OCI-LY1 (cell line): Measurements from ENCODE around the gene AR.

Source experiments
- H2AFZ ChIP-seq: fragments of 200-600 bp; sonication (generic), shearing (Covaris generic); 2 replicates; pipeline ENCODE4 v1.6.0; 2014; ENCODE audit warnings: antibody characterized with exemption, mild to moderate bottlenecking, low read length
- H3F3A ChIP-seq: fragments of 200-600 bp; sonication (generic), shearing (Covaris generic); 2 replicates; pipeline ENCODE4 v1.6.0; 2014; ENCODE audit warnings: mild to moderate bottlenecking, antibody characterized with exemption, low read length, moderate library complexity; ENCODE audit not compliant: insufficient read depth
- H3K27ac ChIP-seq: fragments of 200-600 bp; sonication (generic); 2 replicates; pipeline ENCODE4 v1.5.1; 2014; ENCODE audit warnings: low read length, mixed run types, mild to moderate bottlenecking, low read depth; ENCODE audit not compliant: poor library complexity, severe bottlenecking
- H3K27me3 ChIP-seq: fragments of 200-600 bp; sonication (generic); 2 replicates; pipeline ENCODE4 v1.6.0; 2014; ENCODE audit warnings: antibody characterized with exemption, mild to moderate bottlenecking, low read length, moderate library complexity; ENCODE audit not compliant: insufficient read depth
- H3K36me3 ChIP-seq: fragments of 200-600 bp; sonication (generic); 2 replicates; pipeline ENCODE4 v1.6.1; 2014; ENCODE audit warnings: mild to moderate bottlenecking, antibody characterized with exemption, low read length, moderate library complexity, mixed read lengths; ENCODE audit not compliant: insufficient read depth
- H3K4me1 ChIP-seq: fragments of 200-600 bp; sonication (generic); 2 replicates; pipeline ENCODE4 v1.5.1; 2014; ENCODE audit warnings: mild to moderate bottlenecking, low read length, moderate library complexity; ENCODE audit not compliant: insufficient read depth, severe bottlenecking
- H3K4me2 ChIP-seq: fragments of 200-600 bp; sonication (generic), shearing (Covaris generic); 2 replicates; pipeline ENCODE4 v1.6.1; 2014; ENCODE audit warnings: low read length
- H3K4me3 ChIP-seq: fragments of 200-600 bp; sonication (generic); 2 replicates; pipeline ENCODE4 v1.5.1; 2014; ENCODE audit warnings: low read length, low read depth, mild to moderate bottlenecking, mixed read lengths; ENCODE audit not compliant: poor library complexity, severe bottlenecking
- H3K79me2 ChIP-seq: fragments of 200-600 bp; shearing (Covaris generic); 2 replicates; pipeline ENCODE4 v1.6.1; 2016; ENCODE audit warnings: mixed run types, low read length, mixed read lengths; ENCODE audit not compliant: insufficient read depth
- H3K9ac ChIP-seq: fragments of 200-600 bp; sonication (generic), shearing (Covaris generic); 2 replicates; pipeline ENCODE4 v1.6.1; 2014; ENCODE audit warnings: mild to moderate bottlenecking, low read length, mixed read lengths
- H3K9me2 ChIP-seq: fragments of 200-600 bp; sonication (generic), shearing (Covaris generic); 2 replicates; pipeline ENCODE4 v1.6.1; 2014; ENCODE audit warnings: low read depth, mild to moderate bottlenecking, low read length, mixed read lengths
- H3K9me3 ChIP-seq: fragments of 200-600 bp; shearing (Covaris generic); 2 replicates; pipeline ENCODE4 v1.6.1; 2014; ENCODE audit warnings: low read length, mixed read lengths
- H4K20me1 ChIP-seq: fragments of 200-600 bp; sonication (generic), shearing (Covaris generic); 2 replicates; pipeline ENCODE4 v1.6.0; 2016; ENCODE audit warnings: mild to moderate bottlenecking, low read length; ENCODE audit not compliant: insufficient read depth
- CTCF ChIP-seq: fragments of 200-600 bp; sonication (generic), shearing (Covaris generic); IDR thresholded peaks from 2 replicates; pipeline ENCODE4 v1.5.1; 2017; ENCODE audit warnings: mild to moderate bottlenecking, antibody characterized with exemption, low read length, moderate library complexity, mixed read lengths
- EZH2 ChIP-seq: fragments of 200-600 bp; sonication (generic), shearing (Covaris generic); IDR thresholded peaks from 2 replicates; pipeline ENCODE4 v1.8.0; 2017; ENCODE audit warnings: borderline replicate concordance, mixed run types, mild to moderate bottlenecking, antibody characterized with exemption, low read length, moderate library complexity, mixed read lengths

The AR gene

GRCh38 chrX:67613366-67613765 lies 69.5 kb downstream of the AR start:
- Histone ChIP-seq H3K27me3 (no peaks in the 10 kb centered on the region), H3K27ac (no peak overlapping the region), H3K79me2 (no peaks in the 10 kb centered on the region), H3K9me2 (no peaks in the 10 kb centered on the region), H3K9ac (no peak overlapping the region), H4K20me1 (no peaks in the 10 kb centered on the region), H3K4me1 (no peaks in the 10 kb centered on the region), H3K9me3 (no peaks in the 10 kb centered on the region), H3F3A (no peaks in the 10 kb centered on the region), H3K4me3 (no peak overlapping the region), H3K36me3 (no peaks in the 10 kb centered on the region), H3K4me2 (no peak overlapping the region), H2AFZ (no peak overlapping the region)
- TF ChIP-seq EZH2 (no peak), CTCF (no peak)

- Histone ChIP-seq H3K9me3 (no peaks in the 10 kb centered on the region), H3K36me3 (no peaks in the 10 kb centered on the region), H3K9me2 (no peaks in the 10 kb centered on the region), H3F3A (no peaks in the 10 kb centered on the region), H3K4me1 (no peaks in the 10 kb centered on the region), H3K79me2 (no peaks in the 10 kb centered on the region), H3K27me3 (no peaks in the 10 kb centered on the region), H4K20me1 (no peaks in the 10 kb centered on the region), H3K4me2 (no peak overlapping the region), H2AFZ (no peak overlapping the region), H3K4me3 (no peak overlapping the region), H3K9ac (no peak overlapping the region), H3K27ac (no peak overlapping the region)
- TF ChIP-seq EZH2 (no peak), CTCF (no peak)
Measured at GRCh38 chrX:67613996-67614395, 70.2 kb downstream of the AR start.

GRCh38 chrX:67614423-67614822 lies 70.6 kb downstream of the AR start:
- Histone ChIP-seq H2AFZ (no peak overlapping the region), H3K36me3 (no peaks in the 10 kb centered on the region), H3K79me2 (no peaks in the 10 kb centered on the region), H3K9me2 (no peaks in the 10 kb centered on the region), H3K9me3 (no peaks in the 10 kb centered on the region), H3K4me2 (no peak overlapping the region), H4K20me1 (no peaks in the 10 kb centered on the region), H3K9ac (no peak overlapping the region), H3K27ac (no peak overlapping the region), H3K27me3 (no peaks in the 10 kb centered on the region), H3F3A (no peaks in the 10 kb centered on the region), H3K4me3 (no peak overlapping the region), H3K4me1 (no peaks in the 10 kb centered on the region)
- no peak for TF ChIP-seq EZH2
- no peak for TF ChIP-seq CTCF
